ENCODE measurements around the gene ARPC1A. TPM values are rescaled to one million over a fixed set of nuclear protein-coding genes. Genes with fewer than 3 reads are reported as not detected.
"Not testable (repeated sequence)": the region's sequence is repeated elsewhere in the genome, so short reads cannot be mapped to it uniquely, and the experiment has no call there.

Gene ARPC1A
- 65.6 and 68.4 TPM in 2 replicates for total RNA-seq

GRCh38 chr7:99325592-99326407 is at the start of gene ARPC1A:
TSS of gene ARPC1A (plus strand) at chr7:99325898. CDS start at chr7:99333354, 7,456 bp downstream.
- intact Hi-C loops (cut with micrococcal nuclease): loop anchor here (1.0 to 10.0 kb wide), 7 partner anchors 12 to 1073 kb away; partner anchors contain the start of genes ARPC1B, BUD31, CPSF4 and PDAP1

GRCh38 chr7:99278180-99278579 is 47.5 kb upstream of the ARPC1A start:
- intact Hi-C loops (cut with micrococcal nuclease): no loop called here

- intact Hi-C loops (cut with micrococcal nuclease): not testable (repeated sequence)
Measured at GRCh38 chr7:99284165-99284564, 41.5 kb upstream of the ARPC1A start.

GRCh38 chr7:99287779-99288534 is 37.7 kb upstream of the ARPC1A start:
- intact Hi-C loops (cut with micrococcal nuclease): no loop called here

GRCh38 chr7:99289185-99289584 is 36.5 kb upstream of the ARPC1A start:
- intact Hi-C loops (cut with micrococcal nuclease): no loop called here

- intact Hi-C loops (cut with micrococcal nuclease): not testable (repeated sequence)
Measured at GRCh38 chr7:99290148-99290547, 35.5 kb upstream of the ARPC1A start.

GRCh38 chr7:99290980-99291607 is 34.6 kb upstream of the ARPC1A start:
- intact Hi-C loops (cut with micrococcal nuclease): no loop called here

- intact Hi-C loops (cut with micrococcal nuclease): no loop called here
Measured at GRCh38 chr7:99292127-99292526, 33.6 kb upstream of the ARPC1A start.

- intact Hi-C loops (cut with micrococcal nuclease): no loop called here
Measured at GRCh38 chr7:99293167-99293566, 32.5 kb upstream of the ARPC1A start.

- intact Hi-C loops (cut with micrococcal nuclease): no loop called here
Measured at GRCh38 chr7:99293650-99294049, 32.0 kb upstream of the ARPC1A start.

- intact Hi-C loops (cut with micrococcal nuclease): no loop called here
Measured at GRCh38 chr7:99296471-99296870, 29.2 kb upstream of the ARPC1A start.

GRCh38 chr7:99301496-99301895 is 24.2 kb upstream of the ARPC1A start:
- intact Hi-C loops (cut with micrococcal nuclease): no loop called here

- intact Hi-C loops (cut with micrococcal nuclease): no loop called here
Measured at GRCh38 chr7:99305473-99306260, 20.0 kb upstream of the ARPC1A start.

GRCh38 chr7:99308461-99309074 is 17.1 kb upstream of the ARPC1A start:
- intact Hi-C loops (cut with micrococcal nuclease): no loop called here

- intact Hi-C loops (cut with micrococcal nuclease): no loop called here
Measured at GRCh38 chr7:99309111-99309510, 16.6 kb upstream of the ARPC1A start.

- intact Hi-C loops (cut with micrococcal nuclease): no loop called here
Measured at GRCh38 chr7:99310004-99310403, 15.7 kb upstream of the ARPC1A start.

GRCh38 chr7:99311702-99312101 is 14.0 kb upstream of the ARPC1A start:
- intact Hi-C loops (cut with micrococcal nuclease): no loop called here

GRCh38 chr7:99312316-99313203 is 13.1 kb upstream of the ARPC1A start:
- intact Hi-C loops (cut with micrococcal nuclease): loop anchor here (1.0 kb wide), 2 partner anchors 13 to 272 kb away; partner anchors contain the start of gene ARPC1A

GRCh38 chr7:99313204-99313573 is 12.5 kb upstream of the ARPC1A start:
- intact Hi-C loops (cut with micrococcal nuclease): loop anchor here (1.0 kb wide), 2 partner anchors 12 to 273 kb away; partner anchors contain the start of gene ARPC1A

GRCh38 chr7:99314504-99314903 is 11.2 kb upstream of the ARPC1A start:
- intact Hi-C loops (cut with micrococcal nuclease): no loop called here

All from T-helper 2 cell treated with Interferon-gamma antibody and Interleukin-4, amounts not matched to agents 100 ng/mL and 5 ng/mL, for 36 hours (primary cell).